Nephron progenitor cell (in vitro differentiated cells): Measurements from ENCODE around the gene NR2F1-AS1.
A peak's percentile ranks its signal among the peaks of the same experiment; 100 is the strongest.
"Not testable (repeated sequence)": the region's sequence is repeated elsewhere in the genome, so short reads cannot be mapped to it uniquely, and the experiment has no call there.

Source experiments
- DNase-seq: peaks from one replicate; pipeline ENCODE4 v3.0.0; 2021
- H3K27ac Mint-ChIP-seq: 2 replicates; pipeline ENCODE4 v1.8.0; 2021; ENCODE audit warnings: mild to moderate bottlenecking, moderate library complexity, mixed read lengths
- H3K27me3 Mint-ChIP-seq: 2 replicates; pipeline ENCODE4 v1.8.0; 2021; ENCODE audit warnings: mild to moderate bottlenecking, low read depth, mixed read lengths; ENCODE audit not compliant: poor library complexity
- H3K36me3 Mint-ChIP-seq: 2 replicates; pipeline ENCODE4 v1.8.0; 2021; ENCODE audit warnings: low read depth, mixed read lengths
- H3K4me1 Mint-ChIP-seq: 2 replicates; pipeline ENCODE4 v1.8.0; 2021; ENCODE audit warnings: mixed read lengths
- H3K4me3 Mint-ChIP-seq: 2 replicates; pipeline ENCODE4 v1.8.0; 2021; ENCODE audit warnings: mild to moderate bottlenecking, moderate library complexity, mixed read lengths
- H3K9me3 Mint-ChIP-seq: 2 replicates; pipeline ENCODE4 v1.8.0; 2021; ENCODE audit warnings: mild to moderate bottlenecking, moderate library complexity, mixed read lengths
- CTCF ChIP-seq: fragments of 200-600 bp; sonication (generic); IDR thresholded peaks from 2 replicates; pipeline ENCODE4 v1.5.0; 2021; ENCODE audit warnings: antibody characterized with exemption

NR2F1-AS1 gene

GRCh38 chr5:93513298-93513697 is 67.7 kb downstream of the NR2F1-AS1 start:
- peaks cover 5% of the 10 kb centered on the region for H3K9me3 Mint-ChIP-seq
- no peaks in the 10 kb centered on the region for H3K4me1 Mint-ChIP-seq
- H3K4me3 Mint-ChIP-seq: no peak overlapping the region
- DNase-seq: no peak
- peaks cover 34% of the 10 kb centered on the region for H3K36me3 Mint-ChIP-seq
- peaks cover 8% of the 10 kb centered on the region for H3K27me3 Mint-ChIP-seq
- TF ChIP-seq CTCF: no peak
- H3K27ac Mint-ChIP-seq: no peak overlapping the region

- Mint-ChIP-seq H3K27me3 (peaks cover 4% of the 10 kb centered on the region), H3K27ac (no peak overlapping the region), H3K36me3 (peaks cover 30% of the 10 kb centered on the region), H3K4me1 (no peaks in the 10 kb centered on the region), H3K9me3 (peaks cover 5% of the 10 kb centered on the region), H3K4me3 (no peak overlapping the region)
- no peak for TF ChIP-seq CTCF
- no peak for DNase-seq
Measured at GRCh38 chr5:93512799-93513198, 68.2 kb downstream of the NR2F1-AS1 start.

- Mint-ChIP-seq H3K27me3 (peaks cover 4% of the 10 kb centered on the region), H3K36me3 (peaks cover 35% of the 10 kb centered on the region), H3K4me3 (no peak overlapping the region), H3K27ac (peak overlapping the region; percentile 8), H3K9me3 (peaks cover 8% of the 10 kb centered on the region), H3K4me1 (no peaks in the 10 kb centered on the region)
- DNase-seq: no peak
- TF ChIP-seq CTCF: no peak
Measured at GRCh38 chr5:93511445-93511844, 69.6 kb downstream of the NR2F1-AS1 start.

- H3K9me3 Mint-ChIP-seq: peaks cover 14% of the 10 kb centered on the region
- no peaks in the 10 kb centered on the region for H3K4me1 Mint-ChIP-seq
- no peak for TF ChIP-seq CTCF
- H3K4me3 Mint-ChIP-seq: no peak overlapping the region
- H3K36me3 Mint-ChIP-seq: peaks cover 41% of the 10 kb centered on the region
- DNase-seq: no peak
- peaks cover 8% of the 10 kb centered on the region for H3K27me3 Mint-ChIP-seq
- H3K27ac Mint-ChIP-seq: peak overlapping the region; percentile 8
Measured at GRCh38 chr5:93510626-93511380, 70.2 kb downstream of the NR2F1-AS1 start.

GRCh38 chr5:93505553-93505952 is 75.5 kb downstream of the NR2F1-AS1 start:
- not testable (repeated sequence) for H3K4me3 Mint-ChIP-seq, H3K27ac Mint-ChIP-seq, H3K27me3 Mint-ChIP-seq, DNase-seq
- peaks cover 18% of the 10 kb centered on the region for H3K9me3 Mint-ChIP-seq
- peaks cover 44% of the 10 kb centered on the region for H3K36me3 Mint-ChIP-seq
- H3K4me1 Mint-ChIP-seq: peaks cover 14% of the 10 kb centered on the region

- Mint-ChIP-seq H3K9me3 (peaks cover 18% of the 10 kb centered on the region), H3K27me3 (peaks cover 4% of the 10 kb centered on the region), H3K36me3 (peaks cover 57% of the 10 kb centered on the region), H3K4me3 (no peak overlapping the region), H3K4me1 (peaks cover 14% of the 10 kb centered on the region), H3K27ac (no peak overlapping the region)
- DNase-seq: no peak
- TF ChIP-seq CTCF: no peak
Measured at GRCh38 chr5:93503598-93504067, 77.4 kb downstream of the NR2F1-AS1 start.
